Right hindlimb (tissue), 1 donor: Measurements from ENCODE around the gene TDRD5.
"Not testable (repeated sequence)": the region's sequence is repeated elsewhere in the genome, so short reads cannot be mapped to it uniquely, and the experiment has no call there.

Source experiments
- DNase-seq: peaks from one replicate; pipeline ENCODE4 v3.0.0-alpha.2; 2018

Gene TDRD5

GRCh38 chr1:179599623-179600249 lies 8.1 kb downstream of the TDRD5 start:
- no peak for DNase-seq

DNA sequence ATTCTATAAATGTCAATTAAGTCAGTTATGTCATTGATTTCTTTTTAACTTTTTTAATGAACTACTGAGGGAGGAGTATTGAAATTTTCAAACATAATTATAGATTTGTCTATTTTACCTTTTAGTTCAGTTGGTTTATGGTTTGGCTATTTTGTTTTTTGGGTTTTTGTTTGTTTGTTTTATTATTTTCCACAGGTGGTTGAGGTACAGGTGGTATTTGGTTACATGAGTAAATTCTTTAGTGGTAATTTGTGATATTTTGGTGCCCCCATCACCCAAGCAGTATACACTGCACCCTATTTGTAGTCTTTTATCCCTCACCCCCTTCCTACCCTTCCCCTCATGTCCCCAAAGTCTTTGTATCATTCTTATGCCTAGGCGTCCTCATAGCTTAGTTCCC lies 9.5 kb downstream of the TDRD5 start:
- no peak for DNase-seq

- DNase-seq, result no peak
Observed at GRCh38 chr1:179612361-179612760, 20.7 kb downstream of the TDRD5 start.

GRCh38 chr1:179630719-179631118 lies 39.1 kb downstream of the TDRD5 start:
- DNase-seq, result no peak

DNA sequence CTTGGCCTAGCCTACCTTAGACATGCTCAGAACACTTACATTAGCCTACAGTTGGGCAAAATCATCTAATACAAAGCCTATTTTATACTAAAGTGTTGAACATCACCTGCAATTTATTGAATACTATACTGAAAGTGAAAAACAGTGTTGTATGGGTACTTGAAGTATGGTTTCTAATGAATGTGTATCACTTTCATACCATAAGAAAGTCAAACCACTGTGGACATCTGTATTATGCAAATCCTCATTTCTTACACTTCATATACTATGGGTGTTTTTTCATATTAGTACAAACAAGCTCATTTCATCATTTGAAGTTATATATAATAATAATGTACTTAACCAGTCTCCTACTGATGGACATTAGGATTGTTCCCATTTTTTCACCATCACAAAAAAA lies 41.2 kb downstream of the TDRD5 start:
- DNase-seq, result no peak

GRCh38 chr1:179637211-179637860 lies 45.7 kb downstream of the TDRD5 start:
- DNase-seq, result no peak

DNA sequence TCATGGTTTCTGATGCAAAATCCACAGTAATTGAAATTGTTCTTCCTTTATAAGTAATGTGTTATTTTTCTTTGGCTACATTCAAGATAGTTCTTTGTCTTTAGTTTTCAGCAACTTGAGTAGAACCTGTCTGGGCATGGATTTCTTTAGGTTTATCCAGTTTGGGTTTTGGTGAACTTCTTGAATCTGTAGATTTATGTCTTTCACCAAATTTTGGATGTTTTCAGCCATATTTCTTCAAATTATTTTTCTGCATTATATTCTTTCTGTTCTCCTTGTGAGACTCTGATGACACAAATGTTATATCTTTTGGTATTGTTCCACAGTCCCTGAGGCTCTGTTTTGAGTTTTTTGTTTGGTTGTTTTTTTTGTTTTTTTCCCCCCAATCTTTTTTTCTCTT lies 69.4 kb downstream of the TDRD5 start:
- DNase-seq, result no peak

GRCh38 chr1:179663810-179664209 lies 72.2 kb downstream of the TDRD5 start:
- no peak for DNase-seq

DNA sequence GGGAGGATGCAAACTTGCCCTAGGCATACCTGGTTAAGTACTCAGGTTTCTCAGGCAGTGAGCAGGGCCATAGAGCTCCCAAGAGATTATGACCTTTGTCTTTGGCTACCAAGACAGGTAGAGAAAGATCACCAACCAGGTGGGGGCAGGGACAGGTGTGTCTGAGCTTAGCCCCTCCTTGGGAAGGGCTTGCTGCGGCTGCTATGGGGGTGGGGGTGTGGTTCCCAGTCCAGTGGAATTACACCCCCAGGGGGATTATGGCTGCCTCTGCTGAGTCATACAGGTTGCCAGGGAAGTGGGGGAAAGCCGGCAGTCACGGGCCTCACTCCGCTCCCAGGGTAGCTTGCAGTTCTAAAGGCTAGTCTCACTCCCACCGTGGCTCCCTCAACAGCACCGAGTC lies 86.2 kb downstream of the TDRD5 start:
- DNase-seq, result no peak

GRCh38 chr1:179694530-179694929 lies 102.9 kb downstream of the TDRD5 start:
- not testable (repeated sequence) for DNase-seq

- no peak for DNase-seq
Observed at GRCh38 chr1:179702946-179703539, 111.4 kb downstream of the TDRD5 start.

- peak; percentile 73 for DNase-seq
Observed at GRCh38 chr1:179706339-179706941, 114.8 kb downstream of the TDRD5 start.

GRCh38 chr1:179707406-179707805 lies 115.8 kb downstream of the TDRD5 start:
- no peak for DNase-seq

DNA sequence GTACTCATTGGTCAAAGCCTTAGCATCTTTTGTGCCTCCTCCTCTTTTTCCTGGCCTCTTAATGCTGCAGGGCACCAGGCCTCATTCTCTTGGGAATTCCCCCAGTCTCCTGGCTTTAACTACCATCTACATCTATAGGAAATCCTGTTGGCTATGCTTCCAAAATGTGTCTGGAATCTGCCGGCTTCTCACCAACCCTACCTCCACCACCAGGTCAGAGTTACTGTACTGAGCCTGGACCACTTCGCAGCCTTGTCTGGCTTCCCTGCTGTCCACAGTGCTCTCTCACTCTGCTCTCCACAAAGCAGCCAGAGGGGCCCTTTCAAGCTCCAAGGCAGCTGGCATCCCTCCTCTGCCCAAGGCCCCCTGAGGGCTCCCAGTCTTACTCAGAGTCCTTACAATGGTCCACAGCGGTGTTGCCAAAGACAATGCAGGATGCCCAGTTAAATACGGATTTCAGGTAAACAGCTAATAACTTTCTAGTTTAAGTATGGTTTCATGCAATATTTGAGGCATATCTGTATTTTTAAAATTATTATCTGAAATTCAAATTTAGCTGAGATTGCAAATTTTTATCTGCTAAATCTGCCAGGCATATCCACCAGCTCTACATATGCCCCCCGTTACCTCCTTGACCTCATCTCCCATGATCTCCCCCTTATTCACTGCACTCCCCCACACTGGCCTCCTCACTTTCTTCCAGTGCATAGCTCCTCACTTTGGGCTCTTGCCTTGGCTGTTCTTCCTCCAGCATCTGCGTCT lies 117.0 kb downstream of the TDRD5 start:
- DNase-seq, result no peak

DNA sequence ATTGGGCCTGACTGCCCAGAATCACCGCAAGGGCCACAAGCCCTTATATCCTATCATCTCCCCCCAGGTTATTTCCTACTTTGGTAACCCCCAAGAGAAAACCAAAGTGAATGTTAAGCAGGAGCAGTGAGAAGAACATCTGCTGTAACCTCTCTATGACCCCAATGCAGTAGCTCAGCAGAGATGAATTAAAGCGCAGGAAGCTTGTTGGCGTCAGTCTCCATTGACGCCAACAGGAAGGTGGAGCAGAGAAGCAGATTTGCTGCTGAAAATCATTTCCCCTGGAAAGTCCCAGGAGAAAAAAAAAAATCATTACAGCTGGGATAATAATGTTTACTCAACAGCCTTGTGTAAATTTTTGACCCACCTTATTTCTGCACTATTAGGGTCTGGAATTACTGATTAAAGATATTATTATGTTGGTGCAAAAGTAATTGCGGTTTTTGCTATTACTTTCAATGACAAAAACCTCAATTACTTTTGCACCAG lies 118.3 kb downstream of the TDRD5 start:
- DNase-seq, result peak; percentile 73

- no peak for DNase-seq
Observed at GRCh38 chr1:179714159-179714558, 122.5 kb downstream of the TDRD5 start.

GRCh38 chr1:179714623-179715022 lies 123.0 kb downstream of the TDRD5 start:
- no peak for DNase-seq

- no peak for DNase-seq
Observed at GRCh38 chr1:179719272-179719671, 127.6 kb downstream of the TDRD5 start.

DNA sequence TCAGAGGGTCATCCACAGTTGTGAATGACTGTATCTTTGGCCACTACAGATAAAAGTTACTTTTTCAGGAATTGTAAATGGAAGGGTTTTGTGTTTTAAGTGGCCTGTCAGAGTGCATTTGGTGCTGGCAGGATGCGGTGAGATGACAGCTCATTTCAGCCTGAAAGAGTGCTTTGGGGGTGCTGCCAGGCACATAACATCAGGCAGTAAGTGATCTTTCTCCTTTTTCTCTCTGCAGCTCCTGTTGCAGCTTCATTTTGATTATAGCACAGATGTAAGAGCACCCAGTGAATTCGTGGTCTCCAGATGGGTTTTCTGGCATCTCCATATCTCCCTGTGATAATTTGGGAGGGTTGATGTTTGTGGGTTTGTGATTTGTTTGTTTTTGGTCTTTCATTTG lies 136.6 kb downstream of the TDRD5 start:
- no peak for DNase-seq

DNA sequence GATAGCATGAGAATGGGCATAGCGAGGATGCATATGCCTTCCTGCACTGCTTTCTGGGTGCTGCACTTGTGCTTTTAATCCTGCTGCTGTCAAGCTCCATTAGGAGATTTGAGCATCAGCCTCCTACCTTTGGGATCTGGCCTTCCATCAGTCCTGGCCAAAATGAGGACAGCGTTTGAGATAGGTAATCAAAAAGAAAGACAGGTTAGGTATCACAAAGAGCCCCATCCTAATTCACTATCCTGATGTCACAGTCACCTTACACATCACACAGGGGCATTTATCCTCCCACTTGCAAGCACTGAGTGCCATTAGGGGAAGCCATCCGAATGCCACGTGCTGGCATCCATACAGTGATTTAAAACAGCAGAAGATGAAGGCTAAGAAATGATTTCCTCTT lies 138.2 kb downstream of the TDRD5 start:
- no peak for DNase-seq

DNA sequence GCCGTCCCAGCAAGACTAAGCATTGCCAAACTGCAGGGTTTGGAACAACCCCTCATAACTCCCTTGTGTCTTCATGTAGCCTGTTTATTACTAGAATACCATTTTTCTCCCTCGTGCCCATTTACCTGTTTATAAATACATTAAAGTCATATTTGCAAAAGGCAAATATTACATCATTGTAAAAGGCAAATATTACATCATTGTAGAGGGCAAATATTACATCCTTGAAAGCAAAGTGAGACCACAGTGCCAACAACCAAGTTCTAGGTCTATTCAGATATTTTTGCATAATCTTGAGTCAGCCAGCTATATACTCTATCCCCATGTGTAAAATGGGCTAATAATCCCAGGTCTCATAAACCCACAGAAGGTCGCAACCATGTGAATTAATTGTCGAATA lies 140.0 kb downstream of the TDRD5 start:
- DNase-seq, result no peak
